ENCODE data around the gene LRRC9. TPM values are rescaled to one million over a fixed set of nuclear protein-coding genes. Genes with fewer than 3 reads are reported as not detected.

The LRRC9 gene
- total RNA-seq, 4 donors from 2014 or later: not detected

GRCh38 chr14:60061371-60061770, 141.4 kb downstream of the LRRC9 start:
- TF ChIP-seq POLR2A (IDR thresholded peaks at IDR 0.05) (no peak), CTCF (IDR thresholded peaks at IDR 0.05) (no peak), EP300 (IDR thresholded peaks at IDR 0.05) (no peak)

GRCh38 chr14:60064491-60065072, 144.6 kb downstream of the LRRC9 start:
- Histone ChIP-seq H3K9me3 (no peaks in the 10 kb centered on the region), H3K27ac (no peak overlapping the region), H3K36me3 (no peaks in the 10 kb centered on the region), H3K4me3 (no peak overlapping the region), H3K4me1 (no peaks in the 10 kb centered on the region), H3K27me3 (no peaks in the 10 kb centered on the region)
- DNase-seq (ENCODE audit: low spot score in 2 of 2): no peak
- TF ChIP-seq EP300 (IDR thresholded peaks at IDR 0.05): no peak
- TF ChIP-seq CTCF (IDR thresholded peaks at IDR 0.05): peak; percentile 40 to 71 (median 49)

More at GRCh38 chr14:60061371-60061770, 141.4 kb downstream of the LRRC9 start:
- H3K4me3 ChIP-seq: no peak overlapping the region
- no peaks in the 10 kb centered on the region for H3K36me3 ChIP-seq
- no peaks in the 10 kb centered on the region for H3K27me3 ChIP-seq
- H3K4me1 ChIP-seq: no peaks in the 10 kb centered on the region
- DNase-seq (ENCODE audit: low spot score in 2 of 2): no peak
- WGBS, 2 donors: 78 to 81% methylated on average over 2 of the region's 2 CpGs
- H3K27ac ChIP-seq: no peak overlapping the region
- H3K9me3 ChIP-seq: no peaks in the 10 kb centered on the region

- 89 to 90% methylated on average over 1 of the region's 1 CpG for WGBS, 2 donors
- H3K4me3 ChIP-seq: no peak overlapping the region
- DNase-seq (ENCODE audit: low spot score in 2 of 2): no peak
Observed at GRCh38 chr14:60067882-60068281, 147.9 kb downstream of the LRRC9 start.

GRCh38 chr14:60079723-60080122, 159.8 kb downstream of the LRRC9 start:
- Histone ChIP-seq H3K36me3 (no peaks in the 10 kb centered on the region), H3K27me3 (no peaks in the 10 kb centered on the region), H3K4me3 (no peak overlapping the region), H3K9me3 (peaks cover 0 to 11% (median 0%) of the 10 kb centered on the region in 4 donors), H3K27ac (no peak overlapping the region), H3K4me1 (no peaks in the 10 kb centered on the region)
- DNase-seq (ENCODE audit: low spot score in 2 of 2): no peak
- no peak for TF ChIP-seq POLR2A (IDR thresholded peaks at IDR 0.05)
- TF ChIP-seq EP300 (IDR thresholded peaks at IDR 0.05): no peak
- no peak for TF ChIP-seq CTCF (IDR thresholded peaks at IDR 0.05)

More at GRCh38 chr14:60067882-60068281, 147.9 kb downstream of the LRRC9 start:
- Histone ChIP-seq H3K36me3 (no peaks in the 10 kb centered on the region), H3K9me3 (no peaks in the 10 kb centered on the region), H3K4me1 (no peaks in the 10 kb centered on the region), H3K27me3 (no peaks in the 10 kb centered on the region), H3K27ac (no peak overlapping the region)
- TF ChIP-seq POLR2A (IDR thresholded peaks at IDR 0.05) (no peak), CTCF (IDR thresholded peaks at IDR 0.05) (no peak), EP300 (IDR thresholded peaks at IDR 0.05) (no peak)

GRCh38 chr14:60085085-60085484, 165.1 kb downstream of the LRRC9 start:
- Histone ChIP-seq H3K4me3 (no peak overlapping the region), H3K9me3 (no peaks in the 10 kb centered on the region), H3K4me1 (no peaks in the 10 kb centered on the region), H3K27me3 (no peaks in the 10 kb centered on the region), H3K36me3 (no peaks in the 10 kb centered on the region), H3K27ac (no peak overlapping the region)
- TF ChIP-seq POLR2A (IDR thresholded peaks at IDR 0.05): no peak
- no peak for TF ChIP-seq EP300 (IDR thresholded peaks at IDR 0.05)
- no peak for TF ChIP-seq CTCF (IDR thresholded peaks at IDR 0.05)
- no peak for DNase-seq (ENCODE audit: low spot score in 2 of 2)
